Measurements from ENCODE around the gene PKP1.

PKP1 gene

DNA sequence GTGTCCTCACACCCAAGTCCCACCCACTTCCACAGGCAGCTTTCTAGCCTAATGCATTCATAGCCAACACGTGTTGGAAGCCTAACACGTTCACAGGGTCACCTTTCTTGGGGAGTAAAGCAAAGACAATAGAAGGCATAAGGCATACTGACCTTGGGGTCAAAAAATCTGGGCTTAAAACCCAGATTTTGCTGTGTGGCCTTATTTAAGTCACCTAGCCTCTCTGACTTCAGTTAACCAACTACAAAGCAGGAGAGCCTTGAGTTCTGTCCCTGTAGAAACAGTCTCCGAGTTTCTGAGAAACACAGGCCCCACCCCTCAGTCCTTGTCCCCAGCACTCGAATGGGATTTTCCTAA, 92.8 kb downstream of the PKP1 start:
- no peak for DNase-seq

DNA sequence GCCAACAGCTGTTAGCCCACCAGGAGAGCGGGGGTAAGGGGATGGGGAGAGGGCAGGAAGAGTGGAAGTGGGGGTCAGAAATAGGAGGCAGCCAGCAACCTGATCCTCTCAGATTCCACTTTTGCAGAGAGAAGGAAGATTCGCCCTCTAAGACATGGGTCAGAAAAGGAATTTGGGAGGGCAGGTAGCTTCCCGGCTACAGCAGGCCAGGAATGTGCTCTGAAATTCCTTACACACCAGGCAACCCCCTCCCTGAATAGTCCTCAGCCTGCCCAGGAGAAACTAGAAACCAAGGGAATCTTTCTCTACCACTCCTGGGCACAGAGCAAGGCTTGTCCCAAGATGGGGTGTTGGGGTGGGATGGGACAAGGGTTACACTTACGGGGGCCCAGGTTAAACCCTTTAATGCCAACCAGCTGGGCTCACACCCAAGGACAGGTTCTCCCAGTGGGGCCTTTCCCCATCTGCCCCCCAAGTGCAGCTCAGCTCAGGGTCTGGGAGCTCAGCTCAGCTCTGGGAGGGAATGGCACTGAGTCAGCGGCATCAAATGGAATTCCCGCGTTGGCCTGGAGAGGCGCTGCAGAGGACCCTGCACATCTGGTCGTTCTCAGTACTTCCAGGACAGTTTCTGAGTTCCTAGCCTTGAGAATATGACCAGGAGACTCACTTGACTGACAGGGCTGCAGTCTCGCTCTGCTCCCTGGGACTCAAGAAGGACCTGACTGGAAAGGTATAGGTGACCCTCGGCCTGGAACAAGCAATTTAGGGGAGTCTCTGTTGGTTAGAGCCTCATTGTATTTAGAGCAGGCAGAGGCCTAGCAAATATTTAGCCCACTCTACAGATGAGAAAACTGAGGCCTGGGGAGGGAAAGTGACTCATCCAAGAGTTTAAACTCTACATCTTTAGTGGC, 93.4 kb downstream of the PKP1 start:
- no peak for DNase-seq

DNA sequence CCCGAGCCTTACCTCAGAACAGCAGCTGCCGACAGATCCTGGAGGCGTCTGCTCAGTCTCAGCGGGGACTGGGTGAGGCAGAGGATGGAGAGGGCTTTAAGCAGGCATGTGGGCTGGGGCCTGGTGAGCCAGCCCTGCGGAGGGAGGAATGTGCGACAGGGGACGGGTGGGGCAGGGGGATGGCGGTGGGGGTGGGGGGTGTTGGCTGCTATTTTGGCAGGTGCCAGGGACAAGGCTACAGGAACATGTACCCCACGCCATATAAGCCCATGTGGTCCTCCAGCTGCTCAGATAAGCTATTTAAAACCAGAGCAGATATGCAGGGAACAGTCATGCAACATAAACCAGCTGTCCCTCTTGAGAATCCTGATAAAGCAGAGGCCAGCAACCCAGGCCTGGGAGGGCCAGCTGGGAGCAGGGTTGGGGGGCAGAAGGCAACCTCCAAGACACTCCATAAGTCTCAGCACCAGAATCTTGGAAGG, 94.3 kb downstream of the PKP1 start, which contains the start of gene TNNT2:
Gene TNNT2 (minus strand): TSS at position 70 of the 482 bp plus-strand sequence. CDS start 4,426 bp downstream, outside the sequence.
- DNase-seq = no peak

- no peak for DNase-seq
Measured at GRCh38 chr1:201378804-201379203, 95.5 kb downstream of the PKP1 start.

GRCh38 chr1:201379733-201380242, 96.5 kb downstream of the PKP1 start:
- DNase-seq = no peak

- DNase-seq = no peak
Measured at GRCh38 chr1:201381130-201381529, 97.8 kb downstream of the PKP1 start.
